GM23338 (cell line): ENCODE data around the gene CHIC2. TPM values are rescaled to one million over a fixed set of nuclear protein-coding genes. Genes with fewer than 3 reads are reported as not detected.

Source experiments
- ATAC-seq: fragments of 200-7000 bp; cut with Tn5 transposase; 3 replicates; pipeline ENCODE4 v1.9.1; 2020
- DNase-seq: peaks from one replicate; pipeline ENCODE4 v3.0.0-alpha.2; 2015; ENCODE audit warnings: low spot score
- H2AFZ ChIP-seq: fragments of 200-600 bp; sonication (generic); 2 replicates; pipeline ENCODE4 v1.8.0; 2016; ENCODE audit warnings: antibody characterized with exemption, mild to moderate bottlenecking, moderate library complexity
- H3F3A ChIP-seq: fragments of 200-600 bp; sonication (generic); replicated peaks from 2 replicates; pipeline ENCODE4 v1.8.0; 2017; ENCODE audit warnings: antibody characterized with exemption, mixed run types, low read depth
- H3K27ac ChIP-seq: fragments of 200-600 bp; sonication (generic); 2 replicates; pipeline ENCODE4 v1.6.1; 2016; ENCODE audit warnings: low read depth
- H3K27me3 ChIP-seq: fragments of 200-600 bp; sonication (generic); 2 replicates; pipeline ENCODE4 v1.8.0; 2016; ENCODE audit warnings: mild to moderate bottlenecking, mixed run types, moderate library complexity; ENCODE audit not compliant: insufficient read depth
- H3K36me3 ChIP-seq: fragments of 200-600 bp; sonication (generic); 2 replicates; pipeline ENCODE4 v1.8.0; 2016; ENCODE audit warnings: mild to moderate bottlenecking; ENCODE audit not compliant: insufficient read depth
- H3K4me1 ChIP-seq: fragments of 200-600 bp; sonication (generic); 2 replicates; pipeline ENCODE4 v1.8.0; 2016; ENCODE audit warnings: mild to moderate bottlenecking, moderate library complexity; ENCODE audit not compliant: insufficient read depth
- H3K4me2 ChIP-seq: fragments of 200-600 bp; sonication (generic); 2 replicates; pipeline ENCODE4 v1.7.1; 2017; ENCODE audit warnings: mixed run types
- H3K4me3 ChIP-seq: fragments of 200-600 bp; sonication (generic); 2 replicates; pipeline ENCODE4 v1.6.1; 2016; ENCODE audit warnings: mixed run types
- H3K79me2 ChIP-seq: fragments of 200-600 bp; sonication (generic); replicated peaks from 2 replicates; pipeline ENCODE4 v1.8.0; 2017; ENCODE audit warnings: mild to moderate bottlenecking; ENCODE audit not compliant: insufficient read depth
- H3K9me2 ChIP-seq: fragments of 200-600 bp; sonication (generic); 2 replicates; pipeline ENCODE4 v1.8.0; 2017; ENCODE audit not compliant: insufficient read depth
- H4K20me1 ChIP-seq: fragments of 200-600 bp; sonication (generic); replicated peaks from 2 replicates; pipeline ENCODE4 v1.8.0; 2017; ENCODE audit warnings: mild to moderate bottlenecking; ENCODE audit not compliant: insufficient read depth
- H3K27ac Mint-ChIP-seq: 2 replicates; pipeline ENCODE4 v1.8.0; 2020; ENCODE audit warnings: inconsistent platforms, mild to moderate bottlenecking, moderate library complexity, mixed read lengths
- H3K27me3 Mint-ChIP-seq: 3 replicates; pipeline ENCODE4 v1.8.0; 2022; ENCODE audit warnings: low read depth, mild to moderate bottlenecking, moderate library complexity, mixed read lengths, inconsistent platforms; ENCODE audit not compliant: insufficient read depth, poor library complexity
- H3K36me3 Mint-ChIP-seq: 3 replicates; pipeline ENCODE4 v1.8.0; 2021; ENCODE audit warnings: low read depth, mild to moderate bottlenecking, inconsistent platforms, moderate library complexity, mixed read lengths
- H3K4me1 Mint-ChIP-seq: 3 replicates; pipeline ENCODE4 v1.8.0; 2020; ENCODE audit warnings: mild to moderate bottlenecking, inconsistent platforms, mixed read lengths
- H3K4me3 Mint-ChIP-seq: 3 replicates; pipeline ENCODE4 v1.8.0; 2021; ENCODE audit warnings: moderate library complexity, mild to moderate bottlenecking, inconsistent platforms, mixed read lengths
- H3K9me3 Mint-ChIP-seq: 3 replicates; pipeline ENCODE4 v1.8.0; 2020; ENCODE audit warnings: moderate library complexity, mild to moderate bottlenecking, inconsistent platforms, mixed read lengths
- CREB1 ChIP-seq: fragments of 250-450 bp; sonication (Bioruptor Pico); IDR thresholded peaks from 2 replicates; pipeline ENCODE4 v1.5.0; 2020; ENCODE audit warnings: low read depth, mild to moderate bottlenecking, moderate library complexity
- EZH2 ChIP-seq: fragments of 200-600 bp; sonication (generic); IDR thresholded peaks from one replicate; pipeline ENCODE4 v1.8.0; 2017; ENCODE audit warnings: antibody characterized with exemption, mild to moderate bottlenecking, low read depth; ENCODE audit not compliant: unreplicated experiment
- EZH2phosphoT487 ChIP-seq: fragments of 200-600 bp; sonication (generic); IDR thresholded peaks from one replicate; pipeline ENCODE4 v1.8.1; 2018; ENCODE audit warnings: antibody characterized with exemption; ENCODE audit not compliant: unreplicated experiment
- JUNB ChIP-seq: IDR thresholded peaks from one replicate; pipeline ENCODE4 v1.6.1; 2016; ENCODE audit warnings: antibody characterized with exemption; ENCODE audit not compliant: unreplicated experiment
- NANOG ChIP-seq: IDR thresholded peaks from 2 replicates; pipeline ENCODE4 v1.6.1; 2016; ENCODE audit warnings: antibody characterized with exemption, borderline replicate concordance
- POLR2AphosphoS5 ChIP-seq: IDR thresholded peaks from 2 replicates; pipeline ENCODE4 v1.6.1; 2016; ENCODE audit warnings: antibody characterized with exemption, low read depth
- STAT1 ChIP-seq: IDR thresholded peaks from one replicate; pipeline ENCODE4 v1.6.1; 2016; ENCODE audit warnings: antibody characterized with exemption; ENCODE audit not compliant: unreplicated experiment
- ZNF114 ChIP-seq: fragments of 250-450 bp; sonication (Bioruptor Pico); IDR thresholded peaks from 2 replicates; pipeline ENCODE4 v1.5.0; 2020; ENCODE audit warnings: mild to moderate bottlenecking, moderate library complexity
- ZNF331 ChIP-seq: fragments of 250-450 bp; sonication (Bioruptor Pico); IDR thresholded peaks from 2 replicates; pipeline ENCODE4 v1.5.0; 2020; ENCODE audit warnings: low read depth, mild to moderate bottlenecking, moderate library complexity
- polyA plus RNA-seq: library from polyadenylated mRNA; unstranded; fragments of >200 nt; fragmentation: Nextera tagmentation; extraction: Ambion mirVana; gene quantifications from 2 replicates; pipeline ENCODE4 v1.2.1, GENCODE V29; 2016
- total RNA-seq: library from RNA; depleted of rRNA; stranded (reverse); fragments of >200 nt; shearing (Covaris generic); gene quantifications from 2 replicates; pipeline ENCODE4 v1.2.3, GENCODE V29; 2014
- TF ChIP-seq, protein P1 (sequence below): fragments of 250-450 bp; sonication (Bioruptor Pico); IDR thresholded peaks from 2 replicates; pipeline ENCODE4 v1.5.0; 2020; ENCODE audit warnings: mild to moderate bottlenecking, moderate library complexity
- TF ChIP-seq, protein P2 (sequence below): IDR thresholded peaks from one replicate; pipeline ENCODE4 v1.6.1; 2018; ENCODE audit warnings: antibody characterized with exemption; ENCODE audit not compliant: unreplicated experiment
- TF ChIP-seq, protein P3 (sequence below): IDR thresholded peaks from 2 replicates; pipeline ENCODE4 v1.6.1; 2016; ENCODE audit warnings: antibody characterized with exemption
- TF ChIP-seq, protein P4 (sequence below), 2 experiments: fragments of 200-600 bp in 1 of 2; sonication (generic) in 1 of 2; conservative IDR thresholded peaks; 2 replicates each; pipeline versions ENCODE4 v1.5.1 to v1.6.1; 2016 to 2017; ENCODE audit warnings: antibody characterized with exemption in 2 of 2, low read depth in 2 of 2, mild to moderate bottlenecking in 2 of 2, moderate library complexity in 1 of 2

The CHIC2 gene
- total and polyA plus RNA-seq, 2 experiments from 2014 or later: 17.2 to 18.3 TPM

DNA sequence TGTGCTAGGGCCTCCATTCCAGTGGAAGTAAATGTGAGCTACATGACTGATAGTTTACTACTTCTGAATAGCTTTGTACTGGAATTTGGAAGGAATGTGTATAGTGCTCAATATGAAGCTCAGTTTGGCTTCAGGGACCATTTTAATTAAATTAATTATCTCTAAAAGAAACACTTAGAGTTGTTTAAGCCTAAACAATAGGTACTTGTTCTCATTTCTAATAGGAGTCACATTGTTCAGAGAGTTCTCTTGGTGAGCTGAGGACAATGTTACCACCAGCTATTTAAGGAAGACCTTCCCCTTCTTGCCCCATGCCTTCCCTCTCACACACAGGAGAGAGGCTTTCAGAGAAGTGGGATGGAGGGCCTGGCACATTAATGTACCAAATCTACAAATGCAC is 78.3 kb downstream of the CHIC2 start:
- TF ChIP-seq EZH2 (no peak), ZNF114 (no peak), ZNF331 (CRISPR knock-in tag) (no peak), EZH2phosphoT487 (no peak), NANOG (no peak), JUNB (no peak), STAT1 (no peak), CREB1 (CRISPR knock-in tag) (no peak), POLR2AphosphoS5 (no peak)
- TF ChIP-seq, protein P1, sequence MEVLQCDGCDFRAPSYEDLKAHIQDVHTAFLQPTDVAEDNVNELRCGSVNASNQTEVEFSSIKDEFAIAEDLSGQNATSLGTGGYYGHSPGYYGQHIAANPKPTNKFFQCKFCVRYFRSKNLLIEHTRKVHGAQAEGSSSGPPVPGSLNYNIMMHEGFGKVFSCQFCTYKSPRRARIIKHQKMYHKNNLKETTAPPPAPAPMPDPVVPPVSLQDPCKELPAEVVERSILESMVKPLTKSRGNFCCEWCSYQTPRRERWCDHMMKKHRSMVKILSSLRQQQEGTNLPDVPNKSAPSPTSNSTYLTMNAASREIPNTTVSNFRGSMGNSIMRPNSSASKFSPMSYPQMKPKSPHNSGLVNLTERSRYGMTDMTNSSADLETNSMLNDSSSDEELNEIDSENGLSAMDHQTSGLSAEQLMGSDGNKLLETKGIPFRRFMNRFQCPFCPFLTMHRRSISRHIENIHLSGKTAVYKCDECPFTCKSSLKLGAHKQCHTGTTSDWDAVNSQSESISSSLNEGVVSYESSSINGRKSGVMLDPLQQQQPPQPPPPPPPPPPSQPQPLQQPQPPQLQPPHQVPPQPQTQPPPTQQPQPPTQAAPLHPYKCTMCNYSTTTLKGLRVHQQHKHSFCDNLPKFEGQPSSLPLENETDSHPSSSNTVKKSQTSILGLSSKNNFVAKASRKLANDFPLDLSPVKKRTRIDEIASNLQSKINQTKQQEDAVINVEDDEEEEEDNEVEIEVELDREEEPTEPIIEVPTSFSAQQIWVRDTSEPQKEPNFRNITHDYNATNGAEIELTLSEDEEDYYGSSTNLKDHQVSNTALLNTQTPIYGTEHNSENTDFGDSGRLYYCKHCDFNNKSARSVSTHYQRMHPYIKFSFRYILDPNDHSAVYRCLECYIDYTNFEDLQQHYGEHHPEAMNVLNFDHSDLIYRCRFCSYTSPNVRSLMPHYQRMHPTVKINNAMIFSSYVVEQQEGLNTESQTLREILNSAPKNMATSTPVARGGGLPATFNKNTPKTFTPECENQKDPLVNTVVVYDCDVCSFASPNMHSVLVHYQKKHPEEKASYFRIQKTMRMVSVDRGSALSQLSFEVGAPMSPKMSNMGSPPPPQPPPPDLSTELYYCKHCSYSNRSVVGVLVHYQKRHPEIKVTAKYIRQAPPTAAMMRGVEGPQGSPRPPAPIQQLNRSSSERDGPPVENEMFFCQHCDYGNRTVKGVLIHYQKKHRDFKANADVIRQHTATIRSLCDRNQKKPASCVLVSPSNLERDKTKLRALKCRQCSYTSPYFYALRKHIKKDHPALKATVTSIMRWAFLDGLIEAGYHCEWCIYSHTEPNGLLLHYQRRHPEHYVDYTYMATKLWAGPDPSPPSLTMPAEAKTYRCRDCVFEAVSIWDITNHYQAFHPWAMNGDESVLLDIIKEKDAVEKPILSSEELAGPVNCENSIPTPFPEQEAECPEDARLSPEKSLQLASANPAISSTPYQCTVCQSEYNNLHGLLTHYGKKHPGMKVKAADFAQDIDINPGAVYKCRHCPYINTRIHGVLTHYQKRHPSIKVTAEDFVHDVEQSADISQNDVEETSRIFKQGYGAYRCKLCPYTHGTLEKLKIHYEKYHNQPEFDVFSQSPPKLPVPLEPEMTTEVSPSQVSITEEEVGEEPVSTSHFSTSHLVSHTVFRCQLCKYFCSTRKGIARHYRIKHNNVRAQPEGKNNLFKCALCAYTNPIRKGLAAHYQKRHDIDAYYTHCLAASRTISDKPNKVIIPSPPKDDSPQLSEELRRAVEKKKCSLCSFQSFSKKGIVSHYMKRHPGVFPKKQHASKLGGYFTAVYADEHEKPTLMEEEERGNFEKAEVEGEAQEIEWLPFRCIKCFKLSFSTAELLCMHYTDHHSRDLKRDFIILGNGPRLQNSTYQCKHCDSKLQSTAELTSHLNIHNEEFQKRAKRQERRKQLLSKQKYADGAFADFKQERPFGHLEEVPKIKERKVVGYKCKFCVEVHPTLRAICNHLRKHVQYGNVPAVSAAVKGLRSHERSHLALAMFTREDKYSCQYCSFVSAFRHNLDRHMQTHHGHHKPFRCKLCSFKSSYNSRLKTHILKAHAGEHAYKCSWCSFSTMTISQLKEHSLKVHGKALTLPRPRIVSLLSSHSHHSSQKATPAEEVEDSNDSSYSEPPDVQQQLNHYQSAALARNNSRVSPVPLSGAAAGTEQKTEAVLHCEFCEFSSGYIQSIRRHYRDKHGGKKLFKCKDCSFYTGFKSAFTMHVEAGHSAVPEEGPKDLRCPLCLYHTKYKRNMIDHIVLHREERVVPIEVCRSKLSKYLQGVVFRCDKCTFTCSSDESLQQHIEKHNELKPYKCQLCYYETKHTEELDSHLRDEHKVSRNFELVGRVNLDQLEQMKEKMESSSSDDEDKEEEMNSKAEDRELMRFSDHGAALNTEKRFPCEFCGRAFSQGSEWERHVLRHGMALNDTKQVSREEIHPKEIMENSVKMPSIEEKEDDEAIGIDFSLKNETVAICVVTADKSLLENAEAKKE: no peak
- TF ChIP-seq, protein P2, sequence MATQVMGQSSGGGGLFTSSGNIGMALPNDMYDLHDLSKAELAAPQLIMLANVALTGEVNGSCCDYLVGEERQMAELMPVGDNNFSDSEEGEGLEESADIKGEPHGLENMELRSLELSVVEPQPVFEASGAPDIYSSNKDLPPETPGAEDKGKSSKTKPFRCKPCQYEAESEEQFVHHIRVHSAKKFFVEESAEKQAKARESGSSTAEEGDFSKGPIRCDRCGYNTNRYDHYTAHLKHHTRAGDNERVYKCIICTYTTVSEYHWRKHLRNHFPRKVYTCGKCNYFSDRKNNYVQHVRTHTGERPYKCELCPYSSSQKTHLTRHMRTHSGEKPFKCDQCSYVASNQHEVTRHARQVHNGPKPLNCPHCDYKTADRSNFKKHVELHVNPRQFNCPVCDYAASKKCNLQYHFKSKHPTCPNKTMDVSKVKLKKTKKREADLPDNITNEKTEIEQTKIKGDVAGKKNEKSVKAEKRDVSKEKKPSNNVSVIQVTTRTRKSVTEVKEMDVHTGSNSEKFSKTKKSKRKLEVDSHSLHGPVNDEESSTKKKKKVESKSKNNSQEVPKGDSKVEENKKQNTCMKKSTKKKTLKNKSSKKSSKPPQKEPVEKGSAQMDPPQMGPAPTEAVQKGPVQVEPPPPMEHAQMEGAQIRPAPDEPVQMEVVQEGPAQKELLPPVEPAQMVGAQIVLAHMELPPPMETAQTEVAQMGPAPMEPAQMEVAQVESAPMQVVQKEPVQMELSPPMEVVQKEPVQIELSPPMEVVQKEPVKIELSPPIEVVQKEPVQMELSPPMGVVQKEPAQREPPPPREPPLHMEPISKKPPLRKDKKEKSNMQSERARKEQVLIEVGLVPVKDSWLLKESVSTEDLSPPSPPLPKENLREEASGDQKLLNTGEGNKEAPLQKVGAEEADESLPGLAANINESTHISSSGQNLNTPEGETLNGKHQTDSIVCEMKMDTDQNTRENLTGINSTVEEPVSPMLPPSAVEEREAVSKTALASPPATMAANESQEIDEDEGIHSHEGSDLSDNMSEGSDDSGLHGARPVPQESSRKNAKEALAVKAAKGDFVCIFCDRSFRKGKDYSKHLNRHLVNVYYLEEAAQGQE: no peak
- TF ChIP-seq, protein P3, sequence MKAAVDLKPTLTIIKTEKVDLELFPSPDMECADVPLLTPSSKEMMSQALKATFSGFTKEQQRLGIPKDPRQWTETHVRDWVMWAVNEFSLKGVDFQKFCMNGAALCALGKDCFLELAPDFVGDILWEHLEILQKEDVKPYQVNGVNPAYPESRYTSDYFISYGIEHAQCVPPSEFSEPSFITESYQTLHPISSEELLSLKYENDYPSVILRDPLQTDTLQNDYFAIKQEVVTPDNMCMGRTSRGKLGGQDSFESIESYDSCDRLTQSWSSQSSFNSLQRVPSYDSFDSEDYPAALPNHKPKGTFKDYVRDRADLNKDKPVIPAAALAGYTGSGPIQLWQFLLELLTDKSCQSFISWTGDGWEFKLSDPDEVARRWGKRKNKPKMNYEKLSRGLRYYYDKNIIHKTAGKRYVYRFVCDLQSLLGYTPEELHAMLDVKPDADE: no peak
- TF ChIP-seq, protein P4, sequence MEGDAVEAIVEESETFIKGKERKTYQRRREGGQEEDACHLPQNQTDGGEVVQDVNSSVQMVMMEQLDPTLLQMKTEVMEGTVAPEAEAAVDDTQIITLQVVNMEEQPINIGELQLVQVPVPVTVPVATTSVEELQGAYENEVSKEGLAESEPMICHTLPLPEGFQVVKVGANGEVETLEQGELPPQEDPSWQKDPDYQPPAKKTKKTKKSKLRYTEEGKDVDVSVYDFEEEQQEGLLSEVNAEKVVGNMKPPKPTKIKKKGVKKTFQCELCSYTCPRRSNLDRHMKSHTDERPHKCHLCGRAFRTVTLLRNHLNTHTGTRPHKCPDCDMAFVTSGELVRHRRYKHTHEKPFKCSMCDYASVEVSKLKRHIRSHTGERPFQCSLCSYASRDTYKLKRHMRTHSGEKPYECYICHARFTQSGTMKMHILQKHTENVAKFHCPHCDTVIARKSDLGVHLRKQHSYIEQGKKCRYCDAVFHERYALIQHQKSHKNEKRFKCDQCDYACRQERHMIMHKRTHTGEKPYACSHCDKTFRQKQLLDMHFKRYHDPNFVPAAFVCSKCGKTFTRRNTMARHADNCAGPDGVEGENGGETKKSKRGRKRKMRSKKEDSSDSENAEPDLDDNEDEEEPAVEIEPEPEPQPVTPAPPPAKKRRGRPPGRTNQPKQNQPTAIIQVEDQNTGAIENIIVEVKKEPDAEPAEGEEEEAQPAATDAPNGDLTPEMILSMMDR (conservative IDR thresholded peaks at IDR 0.05; ENCODE audit: low read depth in 2 of 2): no peak
- H3K9me3 Mint-ChIP-seq: no peaks in the 10 kb centered on the region
- no peak overlapping the region for H3K4me3 Mint-ChIP-seq
- H3K36me3 ChIP-seq: no peaks in the 10 kb centered on the region
- no peak overlapping the region for H3K4me3 ChIP-seq
- no peak overlapping the region for H3K27ac Mint-ChIP-seq
- H4K20me1 ChIP-seq: no peaks in the 10 kb centered on the region
- no peaks in the 10 kb centered on the region for H3K27me3 ChIP-seq
- peaks cover 10% of the 10 kb centered on the region; the same call in 1 of the 2 replicates for H3K4me1 ChIP-seq
- H3K4me2 ChIP-seq: no peak overlapping the region
- H2AFZ ChIP-seq: no peak overlapping the region
- H3K4me1 Mint-ChIP-seq: peaks cover 7% of the 10 kb centered on the region; the same call in 2 of the 3 replicates
- no peak for DNase-seq
- no peaks in the 10 kb centered on the region for H3F3A ChIP-seq
- H3K27ac ChIP-seq: no peak overlapping the region
- H3K9me2 ChIP-seq: no peaks in the 10 kb centered on the region
- no peaks in the 10 kb centered on the region for H3K36me3 Mint-ChIP-seq
- H3K27me3 Mint-ChIP-seq: no peaks in the 10 kb centered on the region
- no peaks in the 10 kb centered on the region for H3K79me2 ChIP-seq
- ATAC-seq: no peak
